ENCODE data around the gene EHMT1. TPM values are rescaled to one million over a fixed set of nuclear protein-coding genes. Genes with fewer than 3 reads are reported as not detected.
A peak's percentile ranks its signal among the peaks of the same experiment; 100 is the strongest.
"Not testable (repeated sequence)": the region's sequence is repeated elsewhere in the genome, so short reads cannot be mapped to it uniquely, and the experiment has no call there.

Gene EHMT1
- total RNA-seq, 1 experiment from 2014 or later, result 46.0 TPM

GRCh38 chr9:137717776-137718327, 99.0 kb downstream of the EHMT1 start:
- in situ Hi-C loops (cut with HindIII; ENCODE audit: low pct_unique_long_range_greater_than_20kb, low sequenced_read_pairs), result no loop called here
- DNase-seq (ENCODE audit: low read depth), result no peak

- in situ Hi-C loops (cut with HindIII; ENCODE audit: low pct_unique_long_range_greater_than_20kb, low sequenced_read_pairs), result no loop called here
- no peak for DNase-seq (ENCODE audit: low read depth)
Observed at GRCh38 chr9:137719194-137719593, 100.4 kb downstream of the EHMT1 start.

DNA sequence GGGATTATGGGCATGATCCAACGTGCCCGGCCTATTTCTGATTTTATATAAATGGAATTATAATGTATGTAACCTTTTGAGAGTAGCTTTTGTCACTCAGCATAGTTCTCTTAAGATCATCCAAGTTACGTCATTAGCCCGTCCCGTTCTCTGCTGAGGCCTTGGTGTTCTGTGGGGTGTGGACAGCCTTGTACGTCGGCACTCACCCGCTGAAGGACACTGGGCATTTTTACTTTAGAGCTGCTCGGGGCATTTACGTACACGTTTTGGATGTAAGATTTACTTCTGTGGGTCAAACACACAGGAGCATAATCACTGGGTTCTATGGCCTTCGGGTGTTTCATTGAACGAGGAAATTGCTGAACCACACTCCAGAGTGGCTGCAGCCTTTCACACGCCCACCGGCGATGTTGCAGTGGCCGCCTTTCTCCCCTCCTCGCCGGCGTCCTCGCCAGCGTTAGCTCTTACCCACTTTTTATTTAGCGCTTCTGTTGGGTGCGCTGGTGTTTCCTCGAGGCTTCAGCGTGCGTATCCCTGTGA, 101.8 kb downstream of the EHMT1 start:
- in situ Hi-C loops (cut with HindIII; ENCODE audit: low pct_unique_long_range_greater_than_20kb, low sequenced_read_pairs), result no loop called here
- DNase-seq (ENCODE audit: low read depth), result no peak

DNA sequence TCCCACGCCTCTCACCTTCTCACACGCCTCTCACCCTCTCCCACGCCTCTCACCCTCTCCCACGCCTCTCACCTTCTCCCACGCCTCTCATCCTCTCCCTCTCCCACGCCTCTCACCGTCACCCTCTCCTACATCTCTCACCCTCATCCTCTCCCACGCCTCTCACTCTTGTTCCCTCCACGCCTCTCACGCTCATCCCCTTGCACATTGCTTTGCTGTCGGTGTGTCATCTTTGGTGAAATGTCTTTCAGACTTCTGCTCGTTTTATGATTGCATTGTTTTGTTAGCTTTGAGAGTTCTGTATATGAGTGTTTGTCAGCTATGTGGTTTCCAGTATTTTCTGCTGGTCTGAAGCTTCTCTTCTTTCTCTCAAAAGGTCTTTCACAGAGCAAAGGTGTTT, 102.7 kb downstream of the EHMT1 start:
- in situ Hi-C loops (cut with HindIII; ENCODE audit: low pct_unique_long_range_greater_than_20kb, low sequenced_read_pairs), result no loop called here
- DNase-seq (ENCODE audit: low read depth), result no peak

DNA sequence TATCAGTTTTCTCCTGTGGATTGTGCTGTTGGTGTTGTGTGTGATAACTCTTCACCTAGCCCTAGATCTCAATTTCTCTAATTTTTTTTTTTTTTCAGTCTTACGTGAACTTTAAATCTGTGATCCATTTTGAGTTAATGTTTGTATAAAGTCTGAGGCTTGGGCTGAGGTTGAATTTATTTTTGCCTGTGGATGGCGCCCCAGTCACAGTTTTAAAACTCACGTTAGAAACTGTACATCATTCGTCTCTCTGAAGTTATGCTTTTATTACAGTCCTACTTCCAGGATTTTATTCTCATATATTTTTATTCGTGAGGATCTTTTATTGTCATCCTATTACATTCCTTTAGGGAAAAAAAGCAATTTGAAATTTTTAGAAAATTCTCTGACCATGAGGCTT, 103.1 kb downstream of the EHMT1 start:
- no peak for DNase-seq (ENCODE audit: low read depth)
- in situ Hi-C loops (cut with HindIII; ENCODE audit: low pct_unique_long_range_greater_than_20kb, low sequenced_read_pairs), result no loop called here

DNA sequence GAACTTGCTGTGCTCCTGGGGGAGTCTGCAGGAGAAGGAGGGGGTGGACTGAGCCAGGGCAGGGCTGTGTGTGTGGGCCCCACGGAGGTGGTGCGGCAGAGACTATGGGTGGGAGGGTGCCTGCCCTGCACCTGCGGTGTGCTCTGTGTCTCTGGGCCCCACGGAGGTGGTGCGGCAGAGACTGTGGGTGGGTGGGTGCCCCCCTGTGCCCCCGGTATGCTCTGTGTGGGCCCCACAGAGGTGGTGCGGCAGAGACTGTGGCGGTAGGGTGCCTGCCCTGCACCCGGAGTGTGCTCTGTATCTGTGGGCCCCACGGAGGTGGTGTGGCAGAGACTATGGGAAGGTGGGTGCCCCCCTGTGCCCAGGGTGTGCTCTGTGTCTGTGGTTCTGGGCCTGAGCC, 103.7 kb downstream of the EHMT1 start:
- no peak for DNase-seq (ENCODE audit: low read depth)
- in situ Hi-C loops (cut with HindIII; ENCODE audit: low pct_unique_long_range_greater_than_20kb, low sequenced_read_pairs), result no loop called here

DNA sequence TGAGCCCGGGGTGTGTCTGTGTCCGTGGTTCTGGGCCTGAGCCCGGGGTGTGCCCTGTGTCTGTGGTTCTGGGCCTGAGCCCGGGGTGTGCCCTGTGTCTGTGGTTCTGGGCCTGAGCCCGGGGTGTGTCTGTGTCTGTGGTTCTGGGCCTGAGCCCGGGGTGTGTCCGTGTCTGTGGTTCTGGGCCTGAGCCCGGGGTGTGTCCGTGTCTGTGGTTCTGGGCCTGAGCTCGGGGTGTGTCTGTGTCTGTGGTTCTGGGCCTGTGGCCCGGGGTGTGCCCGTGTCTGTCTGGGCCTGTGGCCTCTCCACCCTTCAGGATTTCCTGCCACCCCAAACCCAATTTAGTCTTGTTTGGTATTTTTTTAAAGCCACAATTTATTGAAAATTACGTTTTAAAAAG, 104.6 kb downstream of the EHMT1 start:
- in situ Hi-C loops (cut with HindIII; ENCODE audit: low pct_unique_long_range_greater_than_20kb, low sequenced_read_pairs); DNase-seq (ENCODE audit: low read depth): not testable (repeated sequence)

DNA sequence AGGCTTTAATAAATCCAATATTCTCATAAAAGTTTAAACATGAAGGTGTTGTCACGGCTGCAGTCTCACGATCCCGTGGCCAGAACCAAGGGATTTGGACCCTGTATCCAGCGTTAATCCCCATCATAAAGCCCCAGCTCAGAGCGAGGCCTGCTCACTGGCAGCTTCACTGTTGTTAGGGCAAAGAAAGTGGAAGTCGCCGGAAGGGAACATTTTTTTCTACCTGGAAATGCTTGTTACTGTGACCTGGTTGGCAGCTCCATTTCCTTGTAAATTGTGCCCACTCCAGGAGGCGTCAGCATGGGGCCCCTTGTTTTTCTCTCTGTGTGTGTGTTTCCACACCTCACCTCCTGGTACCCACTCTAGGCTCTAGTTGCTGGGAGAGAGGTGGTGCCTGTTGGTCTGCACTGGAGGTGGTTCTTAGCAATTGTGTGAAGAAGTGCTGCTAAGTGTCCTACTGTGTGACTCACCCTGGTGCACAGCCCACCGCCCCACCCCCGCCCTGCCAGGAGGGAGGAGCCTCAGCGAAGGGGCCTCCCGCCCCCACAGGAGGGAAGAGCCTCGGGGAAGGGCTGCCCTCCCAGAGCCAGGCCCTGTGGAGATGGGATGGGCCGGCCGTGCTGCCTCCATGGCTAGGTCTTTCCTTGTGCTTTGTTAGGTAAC, 105.1 kb downstream of the EHMT1 start:
- in situ Hi-C loops (cut with HindIII; ENCODE audit: low pct_unique_long_range_greater_than_20kb, low sequenced_read_pairs), result no loop called here
- DNase-seq (ENCODE audit: low read depth), result no peak

DNA sequence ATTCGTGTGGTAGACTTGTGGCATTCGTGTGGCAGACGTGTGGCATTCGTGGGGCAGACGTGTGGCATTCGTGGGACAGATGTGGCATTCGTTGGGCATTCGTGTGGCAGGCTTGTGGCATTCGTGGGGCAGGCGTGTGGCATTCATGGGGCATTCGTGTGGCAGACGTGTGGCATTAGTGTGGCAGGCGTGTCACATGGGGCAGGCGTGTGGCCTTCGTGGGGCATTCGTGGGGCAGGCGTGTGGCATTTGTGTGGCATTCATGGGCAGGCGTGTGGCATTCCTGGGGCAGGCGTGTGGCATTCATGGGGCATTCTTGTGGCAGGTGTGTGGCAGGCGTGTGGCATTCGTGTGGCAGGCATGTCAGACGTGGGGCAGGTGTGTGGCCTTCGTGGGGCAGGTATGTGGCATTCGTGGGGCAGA, 106.0 kb downstream of the EHMT1 start:
- in situ Hi-C loops (cut with HindIII; ENCODE audit: low pct_unique_long_range_greater_than_20kb, low sequenced_read_pairs), result no loop called here
- DNase-seq (ENCODE audit: low read depth), result no peak

GRCh38 chr9:137725598-137725997, 106.8 kb downstream of the EHMT1 start:
- in situ Hi-C loops (cut with HindIII; ENCODE audit: low pct_unique_long_range_greater_than_20kb, low sequenced_read_pairs), result no loop called here
- no peak for DNase-seq (ENCODE audit: low read depth)

DNA sequence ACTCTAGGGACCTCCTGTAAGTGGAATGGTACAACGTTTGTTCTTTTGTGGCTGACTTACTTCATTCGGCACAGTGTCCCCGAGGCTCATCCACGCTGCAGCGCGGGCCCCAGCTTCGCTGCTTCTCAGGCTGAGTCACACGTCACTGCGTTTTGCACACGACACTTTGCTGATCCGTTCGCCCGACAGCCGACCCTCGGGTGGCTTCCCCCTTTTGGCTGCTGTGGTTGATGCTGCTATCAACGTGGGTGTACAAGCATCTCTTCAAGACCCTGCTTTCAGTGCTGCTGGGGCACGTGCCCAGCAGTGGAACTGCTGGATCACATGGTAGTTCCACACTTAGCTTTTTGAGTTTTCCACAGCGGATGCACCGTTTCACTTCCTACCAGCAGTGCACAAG, 107.5 kb downstream of the EHMT1 start:
- DNase-seq (ENCODE audit: low read depth); in situ Hi-C loops (cut with HindIII; ENCODE audit: low pct_unique_long_range_greater_than_20kb, low sequenced_read_pairs): not testable (repeated sequence)

GRCh38 chr9:137726764-137727163, 108.0 kb downstream of the EHMT1 start:
- in situ Hi-C loops (cut with HindIII; ENCODE audit: low pct_unique_long_range_greater_than_20kb, low sequenced_read_pairs), result no loop called here
- DNase-seq (ENCODE audit: low read depth), result no peak

- DNase-seq (ENCODE audit: low read depth), result no peak
- in situ Hi-C loops (cut with HindIII; ENCODE audit: low pct_unique_long_range_greater_than_20kb, low sequenced_read_pairs), result no loop called here
Observed at GRCh38 chr9:137727716-137728115, 108.9 kb downstream of the EHMT1 start.

DNA sequence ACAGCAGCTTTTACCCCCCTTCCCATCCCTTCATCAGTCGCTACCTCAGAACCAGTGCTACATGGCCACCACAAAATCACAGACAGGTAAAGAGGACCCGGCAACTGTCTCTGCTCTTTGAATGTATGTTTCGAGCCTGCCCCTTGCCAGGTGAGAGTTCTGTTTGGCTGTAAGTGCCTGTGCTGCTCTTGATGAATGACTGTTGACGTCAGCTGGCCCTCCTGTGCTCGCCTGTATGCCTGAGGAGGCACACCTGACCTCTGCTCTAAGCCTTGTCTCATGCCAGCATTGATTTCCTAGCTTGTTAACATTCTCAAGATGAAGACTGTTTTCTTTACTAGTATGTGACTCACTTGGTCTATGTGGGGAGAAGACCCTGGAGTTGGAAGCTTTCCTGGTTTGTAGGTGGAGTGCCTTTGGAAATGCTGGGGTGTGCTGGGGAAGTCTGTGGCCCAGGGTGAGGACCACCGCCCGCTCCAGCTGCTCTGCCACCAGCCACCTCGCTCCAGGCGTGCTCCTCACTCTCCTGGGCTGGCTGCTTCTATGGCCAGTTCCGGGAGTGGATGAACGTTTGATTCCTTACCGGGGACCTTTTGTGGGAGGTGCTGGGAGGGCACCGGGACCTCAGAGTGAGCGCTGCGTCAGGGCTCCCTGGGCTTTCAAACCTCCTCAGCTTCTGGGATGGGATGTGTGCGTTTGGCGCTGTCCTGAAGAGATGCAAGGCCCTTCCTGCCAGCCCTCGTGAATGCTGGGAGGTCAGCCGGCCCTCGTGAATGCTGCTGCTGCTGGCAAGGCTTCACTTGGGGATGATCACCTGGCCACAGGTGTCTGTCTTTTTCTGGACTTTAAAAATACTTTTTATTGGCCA, 109.9 kb downstream of the EHMT1 start:
- in situ Hi-C loops (cut with HindIII; ENCODE audit: low pct_unique_long_range_greater_than_20kb, low sequenced_read_pairs), result no loop called here
- no peak for DNase-seq (ENCODE audit: low read depth)

DNA sequence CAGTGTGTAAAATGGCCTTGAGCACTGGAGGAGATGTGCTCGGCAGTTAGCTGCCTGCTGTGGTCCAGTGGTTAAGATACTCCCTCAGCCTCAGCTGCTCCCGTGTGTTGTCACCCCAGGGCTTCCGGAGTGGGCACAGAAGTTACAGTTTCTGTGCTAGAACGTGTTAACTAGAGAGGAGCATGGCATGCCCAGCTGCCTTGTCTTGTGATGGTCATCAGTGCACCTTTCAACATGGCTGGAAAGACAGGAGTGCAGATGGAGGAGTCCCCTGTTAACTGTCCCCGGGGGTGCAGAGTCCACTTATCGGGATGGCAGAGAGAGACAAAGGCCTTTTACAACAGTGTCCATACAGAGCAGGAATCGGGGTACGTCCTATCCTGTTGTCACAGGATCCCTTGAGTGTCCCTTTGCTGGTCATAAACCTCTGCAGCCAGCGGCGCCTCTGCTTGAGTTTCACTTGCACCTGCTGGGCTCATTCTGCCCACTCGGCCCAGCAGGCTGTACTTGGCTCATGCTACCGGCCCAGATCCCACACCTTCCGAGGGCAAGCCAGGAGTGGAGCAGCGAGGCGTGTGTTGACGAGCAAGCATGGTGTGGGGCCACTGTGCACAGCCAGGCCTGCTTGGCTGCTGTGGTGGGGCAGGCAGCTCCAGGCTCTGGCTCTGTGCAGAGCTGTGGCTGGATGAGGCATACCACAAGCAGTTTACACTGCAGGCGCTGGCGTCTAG, 112.6 kb downstream of the EHMT1 start:
- DNase-seq (ENCODE audit: low read depth), result no peak
- in situ Hi-C loops (cut with HindIII; ENCODE audit: low pct_unique_long_range_greater_than_20kb, low sequenced_read_pairs), result no loop called here

DNA sequence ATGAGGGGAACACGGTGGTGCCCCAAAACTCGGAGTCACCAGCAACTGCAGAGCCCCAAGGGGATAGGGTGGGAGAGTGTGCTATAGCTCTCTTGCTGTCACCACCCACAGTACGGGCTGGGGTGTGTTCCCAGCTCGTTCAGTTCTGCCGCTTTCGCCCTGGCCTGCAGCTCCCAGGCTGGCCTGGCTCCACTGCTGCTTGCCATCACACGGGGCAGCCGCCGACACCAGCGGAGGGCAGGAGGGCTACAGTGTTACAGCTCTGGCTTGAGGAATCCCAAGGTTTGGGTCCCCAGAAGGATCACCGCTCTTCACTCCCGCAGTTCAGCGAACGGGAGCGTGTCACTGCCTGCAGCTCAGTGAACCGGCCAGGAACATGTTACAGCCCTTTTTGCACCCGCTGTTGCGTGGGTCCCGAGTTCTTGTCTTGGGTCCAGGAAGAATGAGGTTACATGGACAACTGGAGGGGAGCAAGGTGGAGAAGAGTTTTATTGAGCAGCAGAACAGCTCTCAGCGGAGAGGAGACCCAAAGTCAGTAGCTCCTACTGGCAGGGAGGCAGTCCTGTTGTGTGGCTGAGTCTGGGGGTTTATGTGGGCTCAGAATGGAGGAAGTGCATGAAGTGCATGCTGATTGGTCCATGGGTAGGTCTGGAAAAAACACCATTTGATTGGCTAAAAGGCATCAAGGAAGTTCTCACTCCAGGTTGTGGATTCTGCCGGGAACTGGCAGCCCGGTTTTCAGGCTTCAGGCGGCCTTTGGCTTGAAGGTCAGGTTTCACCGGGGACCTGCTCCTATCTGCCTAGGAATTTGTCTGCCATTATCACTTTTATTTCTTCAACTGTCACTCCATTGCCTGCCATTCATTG, 113.4 kb downstream of the EHMT1 start:
- DNase-seq (ENCODE audit: low read depth), result no peak
- in situ Hi-C loops (cut with HindIII; ENCODE audit: low pct_unique_long_range_greater_than_20kb, low sequenced_read_pairs), result no loop called here

GRCh38 chr9:137733429-137733828, 114.6 kb downstream of the EHMT1 start:
- in situ Hi-C loops (cut with HindIII; ENCODE audit: low pct_unique_long_range_greater_than_20kb, low sequenced_read_pairs), result no loop called here
- no peak for DNase-seq (ENCODE audit: low read depth)

DNA sequence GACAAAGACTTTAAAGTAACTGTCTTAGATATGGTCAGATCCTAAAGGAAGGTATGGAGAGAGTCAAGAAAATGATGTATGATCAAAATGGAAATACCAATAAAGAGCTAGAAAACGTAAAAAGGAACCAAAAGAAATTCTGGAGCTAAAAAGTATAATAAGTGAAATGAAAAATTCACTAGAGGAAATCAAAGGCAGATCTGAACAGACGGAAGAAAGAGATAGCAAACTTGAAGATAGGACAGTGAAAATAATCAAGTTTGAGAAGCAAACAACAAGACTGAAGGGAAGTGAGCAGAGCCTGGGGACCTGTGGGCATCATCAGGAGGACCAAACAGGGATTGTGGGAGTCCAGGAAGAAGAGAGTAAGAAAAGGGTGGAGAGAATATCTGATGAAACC, 115.4 kb downstream of the EHMT1 start:
- DNase-seq (ENCODE audit: low read depth), result peak; percentile 19
- in situ Hi-C loops (cut with HindIII; ENCODE audit: low pct_unique_long_range_greater_than_20kb, low sequenced_read_pairs), result no loop called here
